H1 (cell line): Measurements from ENCODE around the gene TGFB2. TPM values are rescaled to one million over a fixed set of nuclear protein-coding genes. Genes with fewer than 3 reads are reported as not detected.

ENCODE experiments used
- CTCF ChIA-PET: fragments of 300-600 bp; sonication (Branson Sonifier 250); formaldehyde crosslinking; loops from one replicate; lab custom pipeline; 2021; ENCODE audit not compliant: partially characterized antibody; lab: Charles Lee
- POLR2A ChIA-PET: fragments of 300-600 bp; sonication (Branson Sonifier 250); formaldehyde crosslinking; loops from one replicate; lab custom pipeline; 2021; ENCODE audit warnings: inconsistent platforms; ENCODE audit not compliant: partially characterized antibody; lab: Charles Lee
- DNase-seq, 2 experiments: peaks; one replicate each; pipeline versions ENCODE4 v3.0.0 to v3.0.0-alpha.2; 2010 to 2022; ENCODE audit warnings: low spot score in 2 of 2, low read depth in 1 of 2, mixed read lengths in 1 of 2
- FAIRE-seq: peaks from 2 replicates; lab custom pipeline; 2011; peaks lifted over from hg19 to GRCh38; lab: Jason Lieb, UNC
- H2AFZ ChIP-seq: 2 replicates; pipeline ENCODE4 v1.8.1; 2012; ENCODE audit warnings: low read length, inconsistent platforms
- H2AK5ac ChIP-seq: 2 replicates; pipeline ENCODE4 v1.6.1; 2013; ENCODE audit warnings: low read depth, low read length
- H2BK120ac ChIP-seq: replicated peaks from 2 replicates; pipeline ENCODE3; 2013; ENCODE audit warnings: low read depth, low read length, inconsistent platforms
- H2BK12ac ChIP-seq: 2 replicates; pipeline ENCODE4 v1.6.1; 2013; ENCODE audit warnings: low read depth, low read length
- H2BK15ac ChIP-seq: 2 replicates; pipeline ENCODE4 v1.6.1; 2013; ENCODE audit warnings: low read length
- H2BK20ac ChIP-seq: 2 replicates; pipeline ENCODE4 v1.6.1; 2013; ENCODE audit warnings: low read length
- H2BK5ac ChIP-seq: 2 replicates; pipeline ENCODE4 v1.6.1; 2013; ENCODE audit warnings: low read depth, low read length
- H3K14ac ChIP-seq: 2 replicates; pipeline ENCODE4 v1.6.1; 2013; ENCODE audit warnings: inconsistent platforms; ENCODE audit not compliant: insufficient read length
- H3K18ac ChIP-seq: 2 replicates; pipeline ENCODE4 v1.6.1; 2013; ENCODE audit warnings: low read length; ENCODE audit errors: extremely low read depth
- H3K23ac ChIP-seq: 2 replicates; pipeline ENCODE4 v1.6.1; 2013; ENCODE audit warnings: inconsistent platforms; ENCODE audit not compliant: insufficient read length
- H3K23me2 ChIP-seq: 2 replicates; pipeline ENCODE4 v1.6.1; 2013; ENCODE audit warnings: low read depth, low read length
- H3K27ac ChIP-seq: 2 replicates; pipeline ENCODE4 v1.6.1; 2011; ENCODE audit warnings: low read depth, low read length, inconsistent platforms
- H3K27me3 ChIP-seq, 4 experiments: replicated peaks in 1 of 4; 1 replicate in 1 of 4; 2 replicates in 3 of 4; pipeline versions ENCODE4 v1.6.1 to v1.8.1; 2011 to 2013; ENCODE audit warnings: low read length in 3 of 4, mild to moderate bottlenecking in 3 of 4, inconsistent platforms in 2 of 4, mixed read lengths in 2 of 4, moderate library complexity in 1 of 4; ENCODE audit not compliant: control insufficient read depth in 3 of 4, insufficient read depth in 3 of 4; ENCODE audit errors: extremely low read depth in 1 of 4
- H3K36me3 ChIP-seq, 4 experiments: 2 replicates each; pipeline versions ENCODE4 v1.6.1 to v1.8.1; 2011 to 2013; ENCODE audit warnings: mild to moderate bottlenecking in 4 of 4, low read length in 3 of 4, moderate library complexity in 2 of 4, control low read depth in 1 of 4, inconsistent platforms in 1 of 4; ENCODE audit not compliant: insufficient read depth in 4 of 4, control insufficient read depth in 2 of 4
- H3K4ac ChIP-seq: replicated peaks from 2 replicates; pipeline ENCODE3; 2013; ENCODE audit warnings: low read length, low read depth, mixed read lengths, inconsistent platforms; ENCODE audit not compliant: insufficient read length
- H3K4me1 ChIP-seq, 4 experiments: replicated peaks in 1 of 4; 1 replicate in 1 of 4; 2 replicates in 3 of 4; pipeline versions ENCODE4 v1.6.1 to v1.8.1; 2011 to 2013; ENCODE audit warnings: low read length in 3 of 4, inconsistent platforms in 2 of 4, mixed read lengths in 1 of 4; ENCODE audit not compliant: insufficient read depth in 4 of 4, control insufficient read depth in 3 of 4
- H3K4me2 ChIP-seq, 2 experiments: 2 replicates each; pipeline versions ENCODE4 v1.6.1 to v1.8.1; 2011 to 2013; ENCODE audit warnings: low read depth in 2 of 2, low read length in 2 of 2, control low read depth in 1 of 2, inconsistent platforms in 1 of 2, mild to moderate bottlenecking in 1 of 2; ENCODE audit not compliant: insufficient read depth in 1 of 2
- H3K4me3 ChIP-seq, 4 experiments: fragments of 200-600, 300-600 bp in 1 of 4; sonication (generic), shearing (Covaris generic), sonication (Bioruptor Twin) in 1 of 4; 2 replicates each; pipeline versions ENCODE4 v1.5.1 to v1.8.1; 2011 to 2016; ENCODE audit warnings: low read length in 4 of 4, low read depth in 3 of 4, control low read depth in 2 of 4, inconsistent platforms in 2 of 4, mild to moderate bottlenecking in 2 of 4, mixed read lengths in 1 of 4, moderate library complexity in 1 of 4; ENCODE audit not compliant: insufficient read depth in 2 of 4; ENCODE audit errors: extremely low read depth in 1 of 4
- H3K56ac ChIP-seq: replicated peaks from 2 replicates; pipeline ENCODE3; 2013; ENCODE audit warnings: low read depth, mild to moderate bottlenecking, mixed read lengths, low read length, inconsistent platforms; ENCODE audit not compliant: insufficient read length
- H3K79me1 ChIP-seq: 2 replicates; pipeline ENCODE4 v1.6.1; 2013; ENCODE audit warnings: low read depth, low read length, control low read depth
- H3K79me2 ChIP-seq, 2 experiments: 2 replicates each; pipeline versions ENCODE4 v1.6.1 to v1.8.1; 2012 to 2013; ENCODE audit warnings: low read length in 2 of 2, mild to moderate bottlenecking in 2 of 2, inconsistent platforms in 1 of 2; ENCODE audit not compliant: insufficient read depth in 2 of 2, control insufficient read depth in 1 of 2
- H3K9ac ChIP-seq, 4 experiments: replicated peaks in 1 of 4; 1 replicate in 1 of 4; 2 replicates in 3 of 4; pipeline versions ENCODE4 v1.6.1 to v1.8.1; 2011 to 2013; ENCODE audit warnings: low read depth in 3 of 4, low read length in 3 of 4, control low read depth in 2 of 4, mild to moderate bottlenecking in 2 of 4, moderate library complexity in 2 of 4, inconsistent platforms in 1 of 4; ENCODE audit errors: extremely low read depth in 1 of 4
- H3K9me3 ChIP-seq, 2 experiments: 2 replicates each; pipeline versions ENCODE4 v1.6.1 to v1.8.1; 2012 to 2013; ENCODE audit warnings: mild to moderate bottlenecking in 2 of 2, moderate library complexity in 2 of 2, control low read depth in 1 of 2, inconsistent platforms in 1 of 2, low read depth in 1 of 2, low read length in 1 of 2, mixed read lengths in 1 of 2; ENCODE audit not compliant: insufficient read depth in 2 of 2
- H4K20me1 ChIP-seq, 2 experiments: replicated peaks in 1 of 2; 2 replicates each; pipeline versions ENCODE3 to v1.8.1; 2011 to 2013; ENCODE audit warnings: inconsistent platforms in 2 of 2, low read length in 2 of 2, mild to moderate bottlenecking in 1 of 2; ENCODE audit not compliant: insufficient read depth in 2 of 2, control insufficient read depth in 1 of 2
- H4K5ac ChIP-seq: 2 replicates; pipeline ENCODE4 v1.6.1; 2013; ENCODE audit warnings: low read length, low read depth, mixed read lengths, inconsistent platforms; ENCODE audit not compliant: insufficient read length
- H4K8ac ChIP-seq: 2 replicates; pipeline ENCODE4 v1.8.0; 2013; ENCODE audit warnings: mild to moderate bottlenecking, moderate library complexity, low read length, inconsistent platforms; ENCODE audit not compliant: insufficient read depth; ENCODE audit errors: extremely low read depth
- H4K91ac ChIP-seq: replicated peaks from 2 replicates; pipeline ENCODE3; 2013; ENCODE audit warnings: low read length, mixed read lengths, inconsistent platforms; ENCODE audit not compliant: insufficient read length
- ASH2L ChIP-seq: fragments of 200-600, 300-600 bp; sonication (generic); IDR thresholded peaks from one replicate; pipeline ENCODE4 v1.7.1; 2017; ENCODE audit warnings: low read length
- CHD2 ChIP-seq: IDR thresholded peaks from 2 replicates; pipeline ENCODE4 v1.6.1; 2012; ENCODE audit warnings: low read length, improper control_type of control experiment
- GABPA ChIP-seq: IDR thresholded peaks from 2 replicates; pipeline ENCODE4 v1.6.1; 2011; ENCODE audit warnings: mild to moderate bottlenecking, low read length, moderate library complexity, borderline replicate concordance; ENCODE audit not compliant: insufficient read depth
- KDM4A ChIP-seq: IDR thresholded peaks from one replicate; pipeline ENCODE4 v1.7.1; 2012; ENCODE audit warnings: low read depth, mild to moderate bottlenecking, moderate library complexity, low read length, inconsistent platforms; ENCODE audit not compliant: severe bottlenecking
- NRF1 ChIP-seq: IDR thresholded peaks from 2 replicates; pipeline ENCODE4 v1.6.1; 2011; ENCODE audit warnings: mild to moderate bottlenecking, low read depth, low read length, improper control_type of control experiment
- RAD21 ChIP-seq, 2 experiments: IDR thresholded peaks in 1 of 2; conservative IDR thresholded peaks in 1 of 2; 2 replicates each; pipeline ENCODE4 v1.6.1; 2011; ENCODE audit warnings: low read depth in 2 of 2, low read length in 2 of 2, improper control_type of control experiment in 1 of 2, inconsistent platforms in 1 of 2, mild to moderate bottlenecking in 1 of 2, moderate library complexity in 1 of 2
- SAP30 ChIP-seq: fragments of 300-600 bp; sonication (generic); IDR thresholded peaks from 2 replicates; pipeline ENCODE4 v1.7.1; 2012; ENCODE audit warnings: low read length, moderate library complexity, mild to moderate bottlenecking, inconsistent platforms; ENCODE audit not compliant: insufficient read depth, insufficient replicate concordance
- SIN3A ChIP-seq, 2 experiments: IDR thresholded peaks in 1 of 2; conservative IDR thresholded peaks in 1 of 2; 2 replicates each; pipeline ENCODE4 v1.6.1; 2011 to 2012; ENCODE audit warnings: low read length in 2 of 2, improper control_type of control experiment in 1 of 2, low read depth in 1 of 2, mild to moderate bottlenecking in 1 of 2
- SIX5 ChIP-seq: IDR thresholded peaks from 2 replicates; pipeline ENCODE4 v1.6.1; 2011; ENCODE audit warnings: mild to moderate bottlenecking, low read depth, low read length
- SUZ12 ChIP-seq: fragments of 200-600 bp; sonication (generic); IDR thresholded peaks from 2 replicates; pipeline ENCODE4 v1.6.1; 2012; ENCODE audit warnings: mild to moderate bottlenecking, inconsistent platforms, low read length, moderate library complexity, mixed read lengths
- TAF7 ChIP-seq: optimal IDR thresholded peaks from 2 replicates; pipeline ENCODE3; 2011; ENCODE audit warnings: low read depth, mild to moderate bottlenecking, inconsistent platforms, low read length, moderate library complexity, borderline replicate concordance
- USF2 ChIP-seq: IDR thresholded peaks from 2 replicates; pipeline ENCODE4 v1.6.1; 2011; ENCODE audit warnings: low read length, improper control_type of control experiment
- WGBS, 2 experiments: shearing (Covaris generic) in 1 of 2; methylation state at CpG; one replicate each; pipeline versions ENCODE4 v1.1.6 to v1.1.7; 2013 to 2015; ENCODE audit warnings: low lambda C conversion rate in 2 of 2, mixed read lengths in 2 of 2, inconsistent platforms in 1 of 2, low coverage in 1 of 2, missing lambda C conversion rate in 1 of 2; ENCODE audit not compliant: insufficient replicate concordance in 2 of 2, insufficient coverage in 1 of 2, insufficient read length in 1 of 2; ENCODE audit errors: extremely low coverage in 1 of 2, missing lambda C conversion rate in 1 of 2; 5-methylcytosine and 5-hydroxymethylcytosine counted together
- polyA plus RNA-seq, 7 experiments: library from polyadenylated mRNA; depleted of rRNA in 3 of 7; stranded (reverse) in 5 of 7; unstranded in 2 of 7; fragments of >200 nt in 5 of 7; fragments of 200-250 nt in 2 of 7; gene quantifications; 1 replicate in 5 of 7; 2 replicates in 1 of 7; 4 replicates in 1 of 7; pipeline versions ENCODE4 v1.2.1 to v1.2.3, GENCODE V29; 2011 to 2013; ENCODE audit warnings: missing spikeins in 2 of 7, mixed read lengths in 2 of 7
- total RNA-seq: library from RNA; stranded (reverse); fragmentation: NEBNext Ultra II Directional; extraction: Animal tissue kit (Norgen Biotek cat#: 25700); gene quantifications from 2 replicates; pipeline ENCODE4 v1.2.1, GENCODE V29; 2021

TGFB2 gene
- total and polyA plus RNA-seq, 2 of the 8 experiments (the other 6 are each of a cell fraction or from before 2014, with no cell fraction given), result 0.26 to 0.84 TPM

- Histone ChIP-seq H3K36me3 (no peaks in the 10 kb centered on the region), H4K8ac (no peak overlapping the region), H3K23me2 (peaks cover 13% of the 10 kb centered on the region), H2BK120ac (no peak overlapping the region), H3K4me1 (peaks cover 0 to 2% (median 0%) of the 10 kb centered on the region in 4 experiments; a peak in 1 of 7 replicates), H3K4ac (no peak overlapping the region), H4K20me1 (no peaks in the 10 kb centered on the region), H3K4me3 (no peak overlapping the region), H3K23ac (no peak overlapping the region), H2BK5ac (no peak overlapping the region), H2AFZ (no peak overlapping the region), H4K5ac (no peak overlapping the region), H2AK5ac (no peak overlapping the region), H3K14ac (no peak overlapping the region), H2BK20ac (no peak overlapping the region), H3K56ac (no peak overlapping the region), H3K79me2 (no peaks in the 10 kb centered on the region), H2BK12ac (no peak overlapping the region), H2BK15ac (no peak overlapping the region), H3K27ac (no peak overlapping the region), H3K9me3 (no peaks in the 10 kb centered on the region), H3K27me3 (peaks cover 0 to 10% (median 5%) of the 10 kb centered on the region in 4 experiments; a peak in 4 of 7 replicates), H3K4me2 (no peak overlapping the region), H3K9ac (no peak overlapping the region), H3K18ac (no peak overlapping the region), H4K91ac (no peak overlapping the region), H3K79me1 (no peaks in the 10 kb centered on the region)
- POLR2A ChIA-PET, result no interaction called here
- 100% methylated on average over 2 of the region's 2 CpGs; no CpG with 5 or more reads in 1 of the 2 experiments for WGBS, 2 experiments
- DNase-seq, result no peak
- CTCF ChIA-PET, result interaction anchor here (0.6 to 1.6 kb wide), 3 partner anchors 9 to 195 kb away, joined by 3 to 7 read pairs (median 4); no protein-coding TSS in a partner anchor
- FAIRE-seq, result no peak
- no peak for TF ChIP-seq SIN3A (conservative IDR thresholded peaks at IDR 0.05 in 1 of 2, IDR thresholded peaks at IDR 0.05 in 1 of 2; ENCODE audit: low read depth in 1 of 2, low read length in 2 of 2)
- no peak for TF ChIP-seq ASH2L
- TF ChIP-seq SAP30, result no peak
- no peak for TF ChIP-seq CHD2
- no peak for TF ChIP-seq USF2
- no peak for TF ChIP-seq RAD21 (IDR thresholded peaks at IDR 0.05 in 1 of 2, conservative IDR thresholded peaks at IDR 0.05 in 1 of 2; ENCODE audit: low read depth in 2 of 2, low read length in 2 of 2)
- no peak for TF ChIP-seq SIX5
- TF ChIP-seq GABPA, result no peak
- no peak for TF ChIP-seq SUZ12
- no peak for TF ChIP-seq TAF7
- TF ChIP-seq KDM4A, result no peak
- TF ChIP-seq NRF1, result no peak
Observed at GRCh38 chr1:218350801-218351266, 5.7 kb downstream of the TGFB2 start.
